AG09319 (cell line): Measurements from ENCODE around the gene C14orf180.
A peak's percentile ranks its signal among the peaks of the same experiment; 100 is the strongest.

ENCODE experiments used
- DNase-seq: peaks from one replicate; pipeline ENCODE4 v3.0.0-alpha.2; 2010; ENCODE audit warnings: low read depth; ENCODE audit errors: extremely low read depth
- CTCF ChIP-seq: IDR thresholded peaks from 2 replicates; pipeline ENCODE4 v1.5.1; 2011; ENCODE audit warnings: low read depth, mild to moderate bottlenecking, inconsistent platforms, low read length, moderate library complexity

Gene C14orf180

GRCh38 chr14:104560586-104560945, 19.0 kb upstream of the C14orf180 start:
- DNase-seq = no peak
- TF ChIP-seq CTCF = no peak

- DNase-seq = no peak
Observed at GRCh38 chr14:104561124-104561557, 18.4 kb upstream of the C14orf180 start.

GRCh38 chr14:104561632-104562495, 17.7 kb upstream of the C14orf180 start:
- no peak for DNase-seq
- no peak for TF ChIP-seq CTCF

More at GRCh38 chr14:104561124-104561557, 18.4 kb upstream of the C14orf180 start:
- TF ChIP-seq CTCF = no peak

GRCh38 chr14:104562606-104563005, 17.0 kb upstream of the C14orf180 start:
- no peak for DNase-seq
- TF ChIP-seq CTCF = no peak

- TF ChIP-seq CTCF = no peak
- DNase-seq = no peak
Observed at GRCh38 chr14:104563191-104563741, 16.3 kb upstream of the C14orf180 start.

- no peak for DNase-seq
Observed at GRCh38 chr14:104563742-104564615, 15.6 kb upstream of the C14orf180 start.

More at GRCh38 chr14:104563742-104564615, 15.6 kb upstream of the C14orf180 start:
- TF ChIP-seq CTCF = peak; percentile 73
